8988T (cell line): ENCODE measurements around the gene TCF19.

ENCODE experiments used
- DNase-seq: peaks from one replicate; pipeline ENCODE4 v3.0.0; 2011

The TCF19 gene

DNA sequence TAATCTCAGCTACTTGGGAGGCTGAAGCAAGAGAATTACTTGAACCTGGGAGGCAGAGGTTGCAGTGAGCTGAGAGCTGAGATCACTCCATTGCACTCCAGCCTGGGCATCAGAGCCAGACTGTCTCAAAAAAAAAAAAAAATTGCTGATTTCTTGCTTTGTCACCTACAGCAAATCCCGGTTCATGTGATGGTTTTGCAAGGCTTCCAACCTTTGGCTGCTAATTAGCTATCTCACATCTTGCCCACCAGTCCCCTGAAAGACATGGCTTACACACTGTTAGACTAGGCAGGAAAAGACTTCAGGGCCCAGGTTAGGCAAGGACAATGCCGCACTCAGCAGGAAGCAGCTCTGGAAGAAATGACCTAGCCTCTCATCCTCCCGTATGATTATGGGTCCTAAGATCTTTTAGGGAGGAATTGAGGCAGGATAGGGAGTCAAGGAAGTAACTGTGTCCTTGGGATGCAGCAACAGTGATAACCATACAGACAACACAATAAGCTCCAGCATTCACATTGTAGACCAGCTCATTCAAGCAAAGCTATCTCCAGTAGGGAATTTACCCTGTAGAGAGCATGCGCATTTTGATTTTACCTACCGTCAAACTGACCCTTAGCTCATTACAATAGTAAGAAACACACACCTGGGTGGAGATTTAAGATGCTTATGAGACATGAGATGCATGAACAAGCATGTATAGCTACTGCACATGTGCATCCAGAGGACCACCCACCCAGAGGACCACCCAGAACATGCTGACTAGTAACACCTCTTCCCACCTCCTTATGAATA is 52.5 kb downstream of the TCF19 start:
- no peak for DNase-seq
